ENCODE measurements around the gene KRTAP12-2.

GRCh38 chr21:44626262-44626661 lies 40.5 kb downstream of the KRTAP12-2 start:
- TF ChIP-seq, protein P1, sequence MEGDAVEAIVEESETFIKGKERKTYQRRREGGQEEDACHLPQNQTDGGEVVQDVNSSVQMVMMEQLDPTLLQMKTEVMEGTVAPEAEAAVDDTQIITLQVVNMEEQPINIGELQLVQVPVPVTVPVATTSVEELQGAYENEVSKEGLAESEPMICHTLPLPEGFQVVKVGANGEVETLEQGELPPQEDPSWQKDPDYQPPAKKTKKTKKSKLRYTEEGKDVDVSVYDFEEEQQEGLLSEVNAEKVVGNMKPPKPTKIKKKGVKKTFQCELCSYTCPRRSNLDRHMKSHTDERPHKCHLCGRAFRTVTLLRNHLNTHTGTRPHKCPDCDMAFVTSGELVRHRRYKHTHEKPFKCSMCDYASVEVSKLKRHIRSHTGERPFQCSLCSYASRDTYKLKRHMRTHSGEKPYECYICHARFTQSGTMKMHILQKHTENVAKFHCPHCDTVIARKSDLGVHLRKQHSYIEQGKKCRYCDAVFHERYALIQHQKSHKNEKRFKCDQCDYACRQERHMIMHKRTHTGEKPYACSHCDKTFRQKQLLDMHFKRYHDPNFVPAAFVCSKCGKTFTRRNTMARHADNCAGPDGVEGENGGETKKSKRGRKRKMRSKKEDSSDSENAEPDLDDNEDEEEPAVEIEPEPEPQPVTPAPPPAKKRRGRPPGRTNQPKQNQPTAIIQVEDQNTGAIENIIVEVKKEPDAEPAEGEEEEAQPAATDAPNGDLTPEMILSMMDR (conservative IDR thresholded peaks at IDR 0.05 in 1 of 2, IDR thresholded peaks at IDR 0.05 in 1 of 2; ENCODE audit: extremely low read depth in 1 of 2, insufficient read depth in 1 of 2, low read depth in 1 of 2, low read length in 2 of 2): no peak
- no peak for TF ChIP-seq EZH2 (IDR thresholded peaks at IDR 0.05; ENCODE audit: borderline replicate concordance, low read length)

Measured in mammary epithelial cell (primary cell).